ENCODE results near the gene ADAMTS4. TPM values are rescaled to one million over a fixed set of nuclear protein-coding genes. Genes with fewer than 3 reads are reported as not detected.

ADAMTS4 gene
- polyA plus RNA-seq, 2 donors: 0.82 to 1.1 TPM

DNA sequence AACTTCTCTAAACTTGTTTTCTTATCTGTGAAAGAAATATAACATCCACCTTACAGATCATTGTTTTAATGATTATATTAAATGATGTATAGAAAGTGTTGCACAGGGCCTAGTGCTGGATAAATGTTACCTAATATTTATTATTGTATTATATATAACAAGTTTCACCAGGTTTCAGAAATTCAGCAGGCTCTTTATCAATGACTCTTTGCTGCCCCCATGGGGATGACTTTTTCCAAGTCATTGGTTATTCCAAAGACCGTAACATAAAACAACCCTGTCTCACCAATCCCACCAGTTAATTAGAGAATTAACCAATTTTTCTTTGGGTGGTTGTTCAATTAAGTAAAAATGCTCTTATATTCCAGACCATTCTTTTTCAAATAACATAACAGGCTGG is 59.1 kb downstream of the ADAMTS4 start:
- 19 to 42% methylated on average over 1 of the region's 1 CpG for WGBS, 2 donors
- Histone ChIP-seq H3K9me3 (ENCODE audit: control insufficient read depth in 2 of 2, insufficient read depth in 1 of 2, low read depth in 1 of 2, low read length in 1 of 2) (no peaks in the 10 kb centered on the region), H3K36me3 (ENCODE audit: control insufficient read depth in 2 of 2, insufficient read depth in 2 of 2, low read length in 1 of 2) (no peaks in the 10 kb centered on the region), H3K4me3 (ENCODE audit: low read depth in 1 of 2, low read length in 2 of 2) (no peak overlapping the region), H3K4me1 (ENCODE audit: control insufficient read depth in 2 of 2, insufficient read depth in 2 of 2, low read length in 1 of 2) (no peaks in the 10 kb centered on the region), H3K27me3 (ENCODE audit: control insufficient read depth in 1 of 2, insufficient read depth in 2 of 2, low read length in 2 of 2) (no peaks in the 10 kb centered on the region), H3K27ac (ENCODE audit: low read depth in 2 of 2, low read length in 1 of 2) (no peak overlapping the region)

- Histone ChIP-seq H3K4me1 (ENCODE audit: control insufficient read depth in 2 of 2, insufficient read depth in 2 of 2, low read length in 1 of 2) (no peaks in the 10 kb centered on the region), H3K27ac (ENCODE audit: low read depth in 2 of 2, low read length in 1 of 2) (no peak overlapping the region), H3K27me3 (ENCODE audit: control insufficient read depth in 1 of 2, insufficient read depth in 2 of 2, low read length in 2 of 2) (no peaks in the 10 kb centered on the region), H3K9me3 (ENCODE audit: control insufficient read depth in 2 of 2, insufficient read depth in 1 of 2, low read depth in 1 of 2, low read length in 1 of 2) (no peaks in the 10 kb centered on the region), H3K36me3 (ENCODE audit: control insufficient read depth in 2 of 2, insufficient read depth in 2 of 2, low read length in 1 of 2) (no peaks in the 10 kb centered on the region), H3K4me3 (ENCODE audit: low read depth in 1 of 2, low read length in 2 of 2) (no peak overlapping the region)
- WGBS, 2 donors: 88 to 90% methylated on average over 1 of the region's 1 CpG
These were observed 60.4 kb downstream of the ADAMTS4 start for GRCh38 chr1:161138431-161138830.

DNA sequence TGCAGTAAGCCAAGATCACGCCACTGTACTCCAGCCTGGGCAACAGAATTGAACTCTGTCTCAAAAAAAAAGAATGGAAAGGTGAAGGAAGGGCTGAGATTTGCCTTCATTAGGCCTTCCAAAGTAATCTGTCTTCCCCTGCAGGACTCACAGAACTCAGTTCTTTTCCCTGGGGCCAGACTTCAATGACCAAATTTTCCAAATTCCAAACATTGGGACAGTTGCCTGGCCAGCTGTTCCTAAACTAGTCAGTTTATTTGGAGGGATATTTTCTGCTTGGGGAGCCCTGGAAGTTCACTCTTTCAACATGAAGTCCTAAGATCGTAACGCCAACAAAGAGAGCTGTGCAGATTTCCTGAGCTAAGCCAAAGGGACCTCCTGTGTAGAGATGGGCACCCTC is 61.0 kb downstream of the ADAMTS4 start:
- Histone ChIP-seq H3K9me3 (ENCODE audit: control insufficient read depth in 2 of 2, insufficient read depth in 1 of 2, low read depth in 1 of 2, low read length in 1 of 2) (no peaks in the 10 kb centered on the region), H3K36me3 (ENCODE audit: control insufficient read depth in 2 of 2, insufficient read depth in 2 of 2, low read length in 1 of 2) (no peaks in the 10 kb centered on the region)

More for the DNA sequence above, 61.0 kb downstream of the ADAMTS4 start:
- H3K4me3 ChIP-seq (ENCODE audit: low read depth in 1 of 2, low read length in 2 of 2): no peak overlapping the region
- H3K4me1 ChIP-seq (ENCODE audit: control insufficient read depth in 2 of 2, insufficient read depth in 2 of 2, low read length in 1 of 2): no peaks in the 10 kb centered on the region
- no peaks in the 10 kb centered on the region for H3K27me3 ChIP-seq (ENCODE audit: control insufficient read depth in 1 of 2, insufficient read depth in 2 of 2, low read length in 2 of 2)
- 77 to 81% methylated on average over 3 of the region's 3 CpGs for WGBS, 2 donors
- H3K27ac ChIP-seq (ENCODE audit: low read depth in 2 of 2, low read length in 1 of 2): no peak overlapping the region

Other genes starting within 250 kb of the ADAMTS4 start
- gene ITLN2, start 244.2 kb downstream of the ADAMTS4 start, polyA plus RNA-seq: under 1 TPM; 0.09 to 0.20 TPM
- gene F11R, start 177.9 kb downstream of the ADAMTS4 start, polyA plus RNA-seq: 10 to 100 TPM; 56.5 to 76.4 TPM
- 100 to 1,000 TPM in 1 of 2 donors, 10 to 100 TPM in 1; 92.4 to 117 TPM for gene TSTD1, start 160.1 kb downstream of the ADAMTS4 start, polyA plus RNA-seq
- gene USF1, start 153.1 kb downstream of the ADAMTS4 start, polyA plus RNA-seq: 10 to 100 TPM; 37.6 to 50.1 TPM
- gene ARHGAP30, start 129.2 kb downstream of the ADAMTS4 start, polyA plus RNA-seq: 1 to 10 TPM; 7.9 to 9.5 TPM
- gene NECTIN4, start 109.5 kb downstream of the ADAMTS4 start, polyA plus RNA-seq: 10 to 100 TPM; 44.9 to 80.5 TPM
- 1 to 10 TPM; 1.8 to 2.5 TPM for gene KLHDC9, start 100.7 kb downstream of the ADAMTS4 start, polyA plus RNA-seq
- 100 to 1,000 TPM; 116 to 186 TPM for gene PFDN2, start 81.0 kb downstream of the ADAMTS4 start, polyA plus RNA-seq
- 10 to 100 TPM; 28.0 to 28.5 TPM for gene NIT1, start 80.9 kb downstream of the ADAMTS4 start, polyA plus RNA-seq
- gene DEDD, start 66.4 kb downstream of the ADAMTS4 start, polyA plus RNA-seq: 10 to 100 TPM; 15.5 to 24.4 TPM
- 100 to 1,000 TPM in 1 of 2 donors, 10 to 100 TPM in 1; 94.3 to 132 TPM for gene UFC1, start 45.1 kb downstream of the ADAMTS4 start, polyA plus RNA-seq
- 10 to 100 TPM; 16.5 to 22.9 TPM for gene USP21, start 39.6 kb downstream of the ADAMTS4 start, polyA plus RNA-seq
- gene PPOX, start 32.6 kb downstream of the ADAMTS4 start, polyA plus RNA-seq: 10 to 100 TPM; 11.7 to 29.6 TPM
- 10 to 100 TPM; 18.3 to 18.8 TPM for gene B4GALT3, start 21.5 kb downstream of the ADAMTS4 start, polyA plus RNA-seq
- gene NDUFS2, start 3.3 kb upstream of the ADAMTS4 start, polyA plus RNA-seq: 10 to 100 TPM; 27.8 to 76.0 TPM
- gene FCER1G, start 16.2 kb upstream of the ADAMTS4 start, polyA plus RNA-seq: 10 to 100 TPM; 10.0 to 14.0 TPM
- not detected for gene APOA2, start 24.6 kb upstream of the ADAMTS4 start, polyA plus RNA-seq
- 10 to 100 TPM in 1 of 2 donors, 1 to 10 TPM in 1; 8.0 to 10.5 TPM for gene TOMM40L, start 27.0 kb upstream of the ADAMTS4 start, polyA plus RNA-seq
- under 1 TPM in 1 of 2 donors, not detected in 1; 0.07 TPM for gene NR1I3, start 39.1 kb upstream of the ADAMTS4 start, polyA plus RNA-seq
- 10 to 100 TPM in 1 of 2 donors, 1 to 10 TPM in 1; 10.0 to 16.2 TPM for gene PCP4L1, start 59.7 kb upstream of the ADAMTS4 start, polyA plus RNA-seq
- 1 to 10 TPM; 1.4 to 1.6 TPM for gene MPZ, start 110.9 kb upstream of the ADAMTS4 start, polyA plus RNA-seq
- 100 to 1,000 TPM in 1 of 2 donors, 10 to 100 TPM in 1; 40.6 to 148 TPM for gene SDHC, start 115.3 kb upstream of the ADAMTS4 start, polyA plus RNA-seq
- not detected for gene CFAP126, start 168.8 kb upstream of the ADAMTS4 start, polyA plus RNA-seq